Measurements from ENCODE around the gene C5AR2. TPM values are rescaled to one million over a fixed set of nuclear protein-coding genes. Genes with fewer than 3 reads are reported as not detected.
"Not testable (repeated sequence)": the region's sequence is repeated elsewhere in the genome, so short reads cannot be mapped to it uniquely, and the experiment has no call there.

The C5AR2 gene
- total RNA-seq, 1 donor from 2014 or later, result not detected

DNA sequence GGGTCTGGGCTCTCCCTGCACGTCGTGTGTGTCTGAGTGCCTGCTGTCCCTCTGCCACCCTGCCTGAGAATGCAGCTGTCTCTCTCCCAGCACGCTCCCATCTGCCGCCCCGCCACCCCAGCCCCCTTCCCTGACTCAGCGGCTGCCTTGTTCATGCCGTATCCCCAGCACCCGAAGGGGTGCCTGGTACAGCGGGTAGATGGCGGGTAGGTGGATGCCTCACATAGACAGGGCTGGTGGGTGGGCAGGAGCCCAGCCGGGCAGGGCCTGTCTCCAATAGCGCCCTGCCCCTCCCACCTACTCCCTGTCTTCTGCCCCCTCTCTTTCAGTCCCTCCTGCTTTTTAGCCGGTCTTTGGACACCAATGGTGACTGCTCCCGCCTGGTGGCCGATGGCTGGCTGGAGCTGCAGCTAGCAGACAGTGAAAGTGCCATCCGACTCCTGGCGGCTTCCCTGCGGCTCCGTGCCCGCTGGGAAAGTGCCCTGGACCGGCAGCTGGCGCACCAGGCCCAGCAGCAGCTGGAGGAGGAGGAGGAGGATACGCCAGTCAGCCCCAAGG lies 47.5 kb downstream of the C5AR2 start:
- H3K4me3 ChIP-seq (ENCODE audit: low read depth, low read length), result no peak overlapping the region
- no peak for DNase-seq (ENCODE audit: low read depth)
- TF ChIP-seq, protein P1, sequence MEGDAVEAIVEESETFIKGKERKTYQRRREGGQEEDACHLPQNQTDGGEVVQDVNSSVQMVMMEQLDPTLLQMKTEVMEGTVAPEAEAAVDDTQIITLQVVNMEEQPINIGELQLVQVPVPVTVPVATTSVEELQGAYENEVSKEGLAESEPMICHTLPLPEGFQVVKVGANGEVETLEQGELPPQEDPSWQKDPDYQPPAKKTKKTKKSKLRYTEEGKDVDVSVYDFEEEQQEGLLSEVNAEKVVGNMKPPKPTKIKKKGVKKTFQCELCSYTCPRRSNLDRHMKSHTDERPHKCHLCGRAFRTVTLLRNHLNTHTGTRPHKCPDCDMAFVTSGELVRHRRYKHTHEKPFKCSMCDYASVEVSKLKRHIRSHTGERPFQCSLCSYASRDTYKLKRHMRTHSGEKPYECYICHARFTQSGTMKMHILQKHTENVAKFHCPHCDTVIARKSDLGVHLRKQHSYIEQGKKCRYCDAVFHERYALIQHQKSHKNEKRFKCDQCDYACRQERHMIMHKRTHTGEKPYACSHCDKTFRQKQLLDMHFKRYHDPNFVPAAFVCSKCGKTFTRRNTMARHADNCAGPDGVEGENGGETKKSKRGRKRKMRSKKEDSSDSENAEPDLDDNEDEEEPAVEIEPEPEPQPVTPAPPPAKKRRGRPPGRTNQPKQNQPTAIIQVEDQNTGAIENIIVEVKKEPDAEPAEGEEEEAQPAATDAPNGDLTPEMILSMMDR (conservative IDR thresholded peaks at IDR 0.05; ENCODE audit: low read depth, low read length), result no peak

DNA sequence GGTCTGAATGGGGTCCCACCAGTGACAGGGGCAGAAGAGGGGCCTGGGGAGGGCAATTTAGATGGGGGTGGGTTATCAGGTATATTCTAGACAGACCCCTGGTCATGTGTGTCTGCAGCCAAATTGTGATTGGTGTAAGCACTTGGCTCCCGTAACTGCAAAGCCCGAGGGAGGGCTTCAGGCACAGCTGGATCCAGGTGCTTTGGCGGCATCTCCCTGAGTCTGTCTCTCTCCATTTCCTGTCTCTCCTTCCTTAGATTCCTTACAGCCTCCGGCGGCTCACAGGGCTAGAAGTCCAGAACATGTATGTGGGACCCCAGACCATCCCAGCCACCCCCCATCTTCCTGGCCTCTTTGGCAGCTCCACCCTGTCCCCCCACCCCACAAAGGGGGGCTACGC lies 48.6 kb downstream of the C5AR2 start:
- no peak overlapping the region for H3K4me3 ChIP-seq (ENCODE audit: low read depth, low read length)
- TF ChIP-seq, protein P1 (conservative IDR thresholded peaks at IDR 0.05; ENCODE audit: low read depth, low read length), result no peak
- no peak for DNase-seq (ENCODE audit: low read depth)

DNA sequence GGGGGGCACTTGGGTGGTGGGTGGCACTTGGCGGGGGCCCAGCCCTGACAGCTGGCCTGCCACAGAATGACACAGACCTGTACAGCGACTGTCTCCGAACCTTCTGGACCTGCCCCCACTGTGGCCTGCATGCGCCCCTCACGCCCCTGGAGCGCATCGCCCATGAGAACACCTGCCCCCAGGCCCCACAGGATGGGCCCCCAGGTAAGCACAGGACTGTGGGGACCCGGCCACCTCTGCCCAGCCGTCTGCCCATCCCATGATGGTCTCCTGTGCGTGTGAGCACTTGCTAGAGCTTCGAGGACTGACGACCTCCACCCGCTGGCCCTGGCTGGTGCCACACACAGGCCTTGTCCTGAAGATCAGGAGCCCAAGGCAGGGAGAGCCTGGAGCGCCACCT lies 49.1 kb downstream of the C5AR2 start:
- DNase-seq (ENCODE audit: low read depth), result no peak
- H3K4me3 ChIP-seq (ENCODE audit: low read depth, low read length), result no peak overlapping the region
- TF ChIP-seq, protein P1 (conservative IDR thresholded peaks at IDR 0.05; ENCODE audit: low read depth, low read length), result no peak

- no peak for DNase-seq (ENCODE audit: low read depth)
- TF ChIP-seq, protein P1 (conservative IDR thresholded peaks at IDR 0.05; ENCODE audit: low read depth, low read length), result no peak
- H3K4me3 ChIP-seq (ENCODE audit: low read depth, low read length), result no peak overlapping the region
Observed at GRCh38 chr19:47381653-47382279, 49.8 kb downstream of the C5AR2 start.

GRCh38 chr19:47383890-47384289 lies 51.9 kb downstream of the C5AR2 start:
- not testable (repeated sequence) for DNase-seq (ENCODE audit: low read depth); H3K4me3 ChIP-seq (ENCODE audit: low read depth, low read length)

- H3K4me3 ChIP-seq (ENCODE audit: low read depth, low read length); DNase-seq (ENCODE audit: low read depth): not testable (repeated sequence)
Observed at GRCh38 chr19:47384533-47384932, 52.6 kb downstream of the C5AR2 start.

- DNase-seq (ENCODE audit: low read depth), result not testable (repeated sequence)
Observed at GRCh38 chr19:47386582-47386981, 54.6 kb downstream of the C5AR2 start.

GRCh38 chr19:47387623-47388022 lies 55.6 kb downstream of the C5AR2 start:
- not testable (repeated sequence) for H3K4me3 ChIP-seq (ENCODE audit: low read depth, low read length); DNase-seq (ENCODE audit: low read depth)

More at GRCh38 chr19:47386582-47386981, 54.6 kb downstream of the C5AR2 start:
- not testable (repeated sequence) for H3K4me3 ChIP-seq (ENCODE audit: low read depth, low read length)

DNA sequence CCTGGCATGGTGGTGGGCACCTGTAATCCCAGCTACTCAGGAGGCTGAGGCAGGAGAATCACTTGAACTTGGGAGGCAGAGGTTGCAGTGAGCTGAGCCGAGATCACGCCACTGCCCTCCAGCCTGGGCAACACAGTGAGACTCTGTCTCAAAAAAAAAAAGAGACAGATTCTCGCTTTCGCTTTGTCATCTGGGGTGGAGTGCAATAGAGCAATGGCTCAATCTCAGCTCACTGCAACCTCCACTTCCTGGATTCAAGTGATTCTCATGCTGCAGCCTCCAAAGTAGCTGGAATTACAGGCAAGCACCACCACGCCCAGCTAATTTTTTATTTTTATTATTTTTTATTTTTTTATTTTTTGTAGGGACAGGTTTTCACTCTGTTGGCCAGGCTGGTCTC lies 56.7 kb downstream of the C5AR2 start:
- DNase-seq (ENCODE audit: low read depth); H3K4me3 ChIP-seq (ENCODE audit: low read depth, low read length): not testable (repeated sequence)

DNA sequence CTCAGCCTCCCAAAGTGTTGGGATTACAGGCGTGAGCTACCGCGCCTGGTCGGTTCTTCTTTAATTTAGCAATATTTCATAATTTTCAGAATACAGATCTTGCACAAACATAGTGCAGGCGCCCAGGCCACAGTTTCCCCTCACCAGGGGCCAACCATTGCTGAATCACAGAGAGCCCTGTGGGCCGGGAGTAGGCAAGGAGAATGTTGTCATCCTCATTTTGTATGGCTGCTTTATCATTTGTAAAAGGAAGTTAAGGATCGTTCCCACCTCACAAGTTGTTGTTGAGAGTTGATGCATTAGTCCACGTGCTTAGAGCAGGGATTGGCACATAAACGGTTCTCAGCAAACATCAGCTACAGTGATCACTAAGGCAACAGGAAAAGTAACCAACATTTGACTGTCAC lies 57.2 kb downstream of the C5AR2 start:
- TF ChIP-seq, protein P1 (conservative IDR thresholded peaks at IDR 0.05; ENCODE audit: low read depth, low read length), result no peak
- DNase-seq (ENCODE audit: low read depth), result no peak
- H3K4me3 ChIP-seq (ENCODE audit: low read depth, low read length), result no peak overlapping the region

Data from epithelial cell of proximal tubule (primary cell).